ENCODE data around the gene CADM4. TPM values are rescaled to one million over a fixed set of nuclear protein-coding genes. Genes with fewer than 3 reads are reported as not detected.

The CADM4 gene
- total RNA-seq, 4 donors from 2014 or later: 2.3 to 11.9 (median 3.4) TPM

- Histone ChIP-seq H3K4me3 (replicated peaks in 1 of 3) (no peak overlapping the region), H3K9me3 (no peaks in the 10 kb centered on the region), H3K36me3 (no peaks in the 10 kb centered on the region), H3K4me1 (peaks cover 4 to 29% of the 10 kb centered on the region in 2 donors), H3K27me3 (no peaks in the 10 kb centered on the region), H3K27ac (no peak overlapping the region)
- TF ChIP-seq CTCF (IDR thresholded peaks at IDR 0.05): no peak
- TF ChIP-seq POLR2A (IDR thresholded peaks at IDR 0.05): no peak
- no peak for DNase-seq
- intact Hi-C loops (cut with DNase I): no loop called here
- 97 to 100% methylated on average over 2 of the region's 2 CpGs for WGBS, 2 donors
These were observed 57.2 kb downstream of the CADM4 start for GRCh38 chr19:43582495-43582894.

- no peak for DNase-seq
- Histone ChIP-seq H3K9me3 (no peaks in the 10 kb centered on the region), H3K4me3 (replicated peaks in 1 of 3) (no peak overlapping the region), H3K36me3 (no peaks in the 10 kb centered on the region), H3K4me1 (peaks cover 4 to 28% of the 10 kb centered on the region in 2 donors), H3K27me3 (no peaks in the 10 kb centered on the region), H3K27ac (no peak overlapping the region)
- intact Hi-C loops (cut with DNase I): no loop called here
- TF ChIP-seq POLR2A (IDR thresholded peaks at IDR 0.05) (no peak), CTCF (IDR thresholded peaks at IDR 0.05) (no peak)
- 80 to 90% methylated on average over 7 of the region's 7 CpGs for WGBS, 2 donors
These were observed 58.2 kb downstream of the CADM4 start for GRCh38 chr19:43581467-43581866.

- Histone ChIP-seq H3K4me1 (peaks cover 13 to 27% of the 10 kb centered on the region in 2 donors), H3K36me3 (no peaks in the 10 kb centered on the region), H3K27me3 (no peaks in the 10 kb centered on the region), H3K9me3 (no peaks in the 10 kb centered on the region), H3K4me3 (replicated peaks in 1 of 3) (no peak overlapping the region), H3K27ac (no peak overlapping the region)
- TF ChIP-seq POLR2A (IDR thresholded peaks at IDR 0.05): no peak
- TF ChIP-seq CTCF (IDR thresholded peaks at IDR 0.05): no peak
- DNase-seq: no peak
- WGBS, 2 donors: 88 to 90% methylated on average over 3 of the region's 3 CpGs
- intact Hi-C loops (cut with DNase I): no loop called here
These were observed 60.9 kb downstream of the CADM4 start for GRCh38 chr19:43578787-43579186.

GRCh38 chr19:43575955-43576878 is 63.4 kb downstream of the CADM4 start:
- WGBS, 2 donors: 64 to 72% methylated on average over 37 of the region's 37 CpGs
- TF ChIP-seq POLR2A (IDR thresholded peaks at IDR 0.05): no peak
- no peak for TF ChIP-seq CTCF (IDR thresholded peaks at IDR 0.05)
- H3K9me3 ChIP-seq: no peaks in the 10 kb centered on the region
- no peaks in the 10 kb centered on the region for H3K36me3 ChIP-seq
- H3K4me1 ChIP-seq: peaks cover 16 to 25% of the 10 kb centered on the region in 2 donors
- no peaks in the 10 kb centered on the region for H3K27me3 ChIP-seq
- peak overlapping the region in 2 of 3 donors; percentile 57 to 77 for H3K27ac ChIP-seq
- intact Hi-C loops (cut with DNase I): loop anchor here (2.0 kb wide), 1 partner anchor 21 kb away; the partner anchor contains the start of genes IRGQ and ZNF576
- DNase-seq: no peak
- H3K4me3 ChIP-seq (replicated peaks in 1 of 3): peak overlapping the region in 1 of 3 donors; percentile 44

All from thyroid gland (tissue), 4 donors.